K562 (cell line): Measurements from ENCODE around the gene SYT13.

Experiments used
- BHLHE40 ChIP-seq: IDR thresholded peaks from 2 replicates; pipeline ENCODE4 v1.6.1; 2011; ENCODE audit warnings: low read length, improper control_type of control experiment
- TF ChIP-seq, protein P1 (sequence below): fragments of 450-650 bp; IDR thresholded peaks from 2 replicates; pipeline ENCODE4 v1.6.1; 2016; ENCODE audit warnings: mild to moderate bottlenecking

DNA sequence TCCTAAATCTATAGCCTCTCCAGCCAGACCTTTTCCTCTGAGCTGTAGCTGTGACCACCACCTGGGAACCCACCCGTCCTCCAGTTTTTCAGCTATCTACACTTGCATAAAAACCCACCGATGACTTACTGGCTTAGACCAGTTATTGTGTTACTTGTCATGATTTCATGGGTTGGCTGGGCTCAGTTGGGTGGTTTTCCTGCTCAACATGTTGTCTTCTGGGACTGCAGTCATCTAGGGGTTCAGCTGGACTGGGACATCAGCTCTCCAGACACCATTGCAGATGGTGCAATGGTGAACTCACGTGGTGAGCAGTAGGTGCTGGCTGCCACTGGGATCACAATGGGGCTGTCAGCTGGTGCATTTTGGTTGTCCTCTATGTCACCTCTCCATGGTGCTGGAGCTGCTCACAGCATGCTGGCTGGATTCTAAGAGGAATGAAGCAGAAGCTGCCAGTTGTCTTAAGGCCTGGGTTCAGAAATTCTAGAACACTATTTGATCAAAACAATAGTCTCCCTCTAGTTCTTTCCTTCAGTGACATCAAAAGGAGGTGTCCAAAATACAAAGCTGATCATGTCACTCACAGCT, 1.3 kb upstream of the SYT13 start:
- no peak for TF ChIP-seq BHLHE40
- TF ChIP-seq, protein P1, sequence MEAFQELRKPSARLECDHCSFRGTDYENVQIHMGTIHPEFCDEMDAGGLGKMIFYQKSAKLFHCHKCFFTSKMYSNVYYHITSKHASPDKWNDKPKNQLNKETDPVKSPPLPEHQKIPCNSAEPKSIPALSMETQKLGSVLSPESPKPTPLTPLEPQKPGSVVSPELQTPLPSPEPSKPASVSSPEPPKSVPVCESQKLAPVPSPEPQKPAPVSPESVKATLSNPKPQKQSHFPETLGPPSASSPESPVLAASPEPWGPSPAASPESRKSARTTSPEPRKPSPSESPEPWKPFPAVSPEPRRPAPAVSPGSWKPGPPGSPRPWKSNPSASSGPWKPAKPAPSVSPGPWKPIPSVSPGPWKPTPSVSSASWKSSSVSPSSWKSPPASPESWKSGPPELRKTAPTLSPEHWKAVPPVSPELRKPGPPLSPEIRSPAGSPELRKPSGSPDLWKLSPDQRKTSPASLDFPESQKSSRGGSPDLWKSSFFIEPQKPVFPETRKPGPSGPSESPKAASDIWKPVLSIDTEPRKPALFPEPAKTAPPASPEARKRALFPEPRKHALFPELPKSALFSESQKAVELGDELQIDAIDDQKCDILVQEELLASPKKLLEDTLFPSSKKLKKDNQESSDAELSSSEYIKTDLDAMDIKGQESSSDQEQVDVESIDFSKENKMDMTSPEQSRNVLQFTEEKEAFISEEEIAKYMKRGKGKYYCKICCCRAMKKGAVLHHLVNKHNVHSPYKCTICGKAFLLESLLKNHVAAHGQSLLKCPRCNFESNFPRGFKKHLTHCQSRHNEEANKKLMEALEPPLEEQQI = no peak
